ENCODE results near the gene CD82. TPM values are rescaled to one million over a fixed set of nuclear protein-coding genes. Genes with fewer than 3 reads are reported as not detected.

Gene CD82
- total RNA-seq, 1 donor from 2014 or later: 16.1 TPM

DNA sequence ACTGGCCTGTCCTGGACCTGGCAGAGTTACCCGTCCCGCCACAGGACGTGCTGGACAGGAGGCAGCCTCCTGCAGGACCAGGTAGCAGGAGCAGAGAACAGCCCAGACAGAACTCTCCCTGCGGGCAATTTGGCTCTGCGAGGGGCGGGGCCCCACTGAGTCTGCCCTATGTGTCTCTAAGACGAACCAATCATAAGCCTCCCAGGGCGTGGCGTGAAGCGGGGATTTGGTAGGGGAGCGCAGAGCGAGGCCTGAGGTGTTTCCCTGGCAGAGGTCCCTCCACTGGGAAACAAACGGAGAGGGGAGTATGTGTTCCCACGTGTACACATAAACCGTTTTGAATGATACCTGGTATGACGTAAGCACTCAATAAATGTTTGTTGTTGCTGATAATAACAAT lies 7.4 kb downstream of the CD82 start:
- no peak overlapping the region for H3K4me3 Mint-ChIP-seq (ENCODE audit: unreplicated experiment)
- H3K36me3 Mint-ChIP-seq (ENCODE audit: low read depth, unreplicated experiment): peaks cover 6% of the 10 kb centered on the region
- H3K4me1 Mint-ChIP-seq (ENCODE audit: unreplicated experiment): peaks cover 39% of the 10 kb centered on the region
- DNase-seq (ENCODE audit: low spot score): no peak
- H3K27me3 Mint-ChIP-seq (ENCODE audit: unreplicated experiment): peaks cover 6% of the 10 kb centered on the region
- TF ChIP-seq, protein P1, sequence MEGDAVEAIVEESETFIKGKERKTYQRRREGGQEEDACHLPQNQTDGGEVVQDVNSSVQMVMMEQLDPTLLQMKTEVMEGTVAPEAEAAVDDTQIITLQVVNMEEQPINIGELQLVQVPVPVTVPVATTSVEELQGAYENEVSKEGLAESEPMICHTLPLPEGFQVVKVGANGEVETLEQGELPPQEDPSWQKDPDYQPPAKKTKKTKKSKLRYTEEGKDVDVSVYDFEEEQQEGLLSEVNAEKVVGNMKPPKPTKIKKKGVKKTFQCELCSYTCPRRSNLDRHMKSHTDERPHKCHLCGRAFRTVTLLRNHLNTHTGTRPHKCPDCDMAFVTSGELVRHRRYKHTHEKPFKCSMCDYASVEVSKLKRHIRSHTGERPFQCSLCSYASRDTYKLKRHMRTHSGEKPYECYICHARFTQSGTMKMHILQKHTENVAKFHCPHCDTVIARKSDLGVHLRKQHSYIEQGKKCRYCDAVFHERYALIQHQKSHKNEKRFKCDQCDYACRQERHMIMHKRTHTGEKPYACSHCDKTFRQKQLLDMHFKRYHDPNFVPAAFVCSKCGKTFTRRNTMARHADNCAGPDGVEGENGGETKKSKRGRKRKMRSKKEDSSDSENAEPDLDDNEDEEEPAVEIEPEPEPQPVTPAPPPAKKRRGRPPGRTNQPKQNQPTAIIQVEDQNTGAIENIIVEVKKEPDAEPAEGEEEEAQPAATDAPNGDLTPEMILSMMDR (IDR thresholded peaks at IDR 0.05; ENCODE audit: unreplicated experiment): no peak
- H3K27ac Mint-ChIP-seq (ENCODE audit: unreplicated experiment): no peak overlapping the region
- no peaks in the 10 kb centered on the region for H3K9me3 Mint-ChIP-seq (ENCODE audit: unreplicated experiment)

DNA sequence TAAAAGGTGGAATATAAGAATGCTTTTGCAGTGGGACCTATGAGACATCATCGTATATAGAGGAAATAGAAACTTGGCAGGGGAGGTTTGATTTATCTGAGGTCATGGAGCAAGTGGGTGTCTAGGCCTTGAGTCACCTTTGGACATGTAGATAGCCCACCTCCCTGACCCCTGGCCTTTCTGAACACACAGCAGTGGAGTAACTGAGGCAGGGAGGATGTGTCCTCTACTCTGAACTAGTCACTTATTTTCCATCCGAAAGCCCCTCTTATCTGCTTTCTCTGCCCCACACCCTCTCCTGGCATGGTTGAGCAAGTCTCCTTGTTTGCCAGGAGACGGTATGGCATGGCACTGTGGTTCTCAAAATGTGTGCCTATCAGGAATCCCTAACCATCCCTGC lies 7.9 kb downstream of the CD82 start:
- no peak overlapping the region for H3K4me3 Mint-ChIP-seq (ENCODE audit: unreplicated experiment)
- H3K36me3 Mint-ChIP-seq (ENCODE audit: low read depth, unreplicated experiment): peaks cover 4% of the 10 kb centered on the region
- H3K27ac Mint-ChIP-seq (ENCODE audit: unreplicated experiment): no peak overlapping the region
- H3K9me3 Mint-ChIP-seq (ENCODE audit: unreplicated experiment): no peaks in the 10 kb centered on the region
- peaks cover 6% of the 10 kb centered on the region for H3K27me3 Mint-ChIP-seq (ENCODE audit: unreplicated experiment)
- peaks cover 37% of the 10 kb centered on the region for H3K4me1 Mint-ChIP-seq (ENCODE audit: unreplicated experiment)
- DNase-seq (ENCODE audit: low spot score): no peak
- TF ChIP-seq, protein P1 (IDR thresholded peaks at IDR 0.05; ENCODE audit: unreplicated experiment): no peak

DNA sequence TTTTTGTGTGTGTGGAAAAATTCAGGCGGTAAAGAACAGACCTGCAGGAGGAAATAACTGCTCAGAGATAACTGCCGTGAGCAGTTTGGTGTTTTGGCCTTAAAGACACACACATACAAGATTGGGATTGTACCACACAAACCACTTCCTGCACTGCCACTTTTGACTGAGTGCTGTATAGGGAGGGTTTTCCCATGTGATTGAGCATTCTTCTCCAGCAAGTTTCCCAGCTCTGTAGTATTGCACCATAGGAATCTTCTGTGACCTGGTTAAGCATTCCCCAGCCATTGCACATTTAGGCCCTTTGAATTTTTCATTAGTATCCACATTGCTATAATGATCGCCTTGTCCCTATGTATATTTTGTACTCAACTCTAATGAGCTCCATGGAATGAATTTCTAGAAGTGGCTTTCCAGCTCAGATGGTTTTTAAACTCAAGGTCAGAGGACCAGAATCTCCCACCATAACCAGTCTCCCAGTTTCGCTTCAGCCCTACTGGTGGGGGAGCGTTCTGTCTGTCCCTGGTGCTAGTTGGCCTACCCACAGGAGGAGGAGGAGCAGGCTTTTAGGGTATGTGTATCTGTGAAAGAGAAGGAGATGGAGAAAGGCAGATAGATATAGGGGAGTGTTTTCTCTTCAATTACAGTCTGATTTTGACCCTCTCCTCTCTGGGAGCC lies 9.3 kb downstream of the CD82 start:
- no peaks in the 10 kb centered on the region for H3K9me3 Mint-ChIP-seq (ENCODE audit: unreplicated experiment)
- no peak for DNase-seq (ENCODE audit: low spot score)
- H3K27me3 Mint-ChIP-seq (ENCODE audit: unreplicated experiment): peaks cover 6% of the 10 kb centered on the region
- no peak overlapping the region for H3K4me3 Mint-ChIP-seq (ENCODE audit: unreplicated experiment)
- peaks cover 31% of the 10 kb centered on the region for H3K4me1 Mint-ChIP-seq (ENCODE audit: unreplicated experiment)
- peaks cover 4% of the 10 kb centered on the region for H3K36me3 Mint-ChIP-seq (ENCODE audit: low read depth, unreplicated experiment)
- H3K27ac Mint-ChIP-seq (ENCODE audit: unreplicated experiment): no peak overlapping the region
- TF ChIP-seq, protein P1 (IDR thresholded peaks at IDR 0.05; ENCODE audit: unreplicated experiment): no peak

DNA sequence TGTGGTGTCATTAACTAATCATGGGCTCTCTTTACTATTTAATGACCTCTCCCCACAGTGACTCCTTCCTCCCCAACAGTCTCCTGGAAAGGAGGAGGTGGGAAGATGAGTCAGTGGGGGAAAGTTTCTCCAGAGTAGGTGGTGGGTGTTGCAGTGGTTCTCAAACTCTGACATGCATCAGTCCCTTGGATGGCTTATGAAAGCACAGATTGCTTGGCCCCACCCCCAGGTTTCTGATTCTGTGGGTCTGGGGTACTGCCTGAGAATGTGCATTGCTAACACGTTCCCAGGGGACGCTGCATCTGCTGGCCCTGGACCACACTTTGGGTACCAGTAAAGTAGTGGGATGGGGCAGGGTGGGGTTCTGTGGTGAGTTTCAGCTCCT lies 9.8 kb downstream of the CD82 start:
- no peaks in the 10 kb centered on the region for H3K9me3 Mint-ChIP-seq (ENCODE audit: unreplicated experiment)
- DNase-seq (ENCODE audit: low spot score): no peak
- peaks cover 27% of the 10 kb centered on the region for H3K4me1 Mint-ChIP-seq (ENCODE audit: unreplicated experiment)
- no peak overlapping the region for H3K27ac Mint-ChIP-seq (ENCODE audit: unreplicated experiment)
- H3K4me3 Mint-ChIP-seq (ENCODE audit: unreplicated experiment): no peak overlapping the region
- peaks cover 5% of the 10 kb centered on the region for H3K27me3 Mint-ChIP-seq (ENCODE audit: unreplicated experiment)
- TF ChIP-seq, protein P1 (IDR thresholded peaks at IDR 0.05; ENCODE audit: unreplicated experiment): no peak
- peaks cover 4% of the 10 kb centered on the region for H3K36me3 Mint-ChIP-seq (ENCODE audit: low read depth, unreplicated experiment)

DNA sequence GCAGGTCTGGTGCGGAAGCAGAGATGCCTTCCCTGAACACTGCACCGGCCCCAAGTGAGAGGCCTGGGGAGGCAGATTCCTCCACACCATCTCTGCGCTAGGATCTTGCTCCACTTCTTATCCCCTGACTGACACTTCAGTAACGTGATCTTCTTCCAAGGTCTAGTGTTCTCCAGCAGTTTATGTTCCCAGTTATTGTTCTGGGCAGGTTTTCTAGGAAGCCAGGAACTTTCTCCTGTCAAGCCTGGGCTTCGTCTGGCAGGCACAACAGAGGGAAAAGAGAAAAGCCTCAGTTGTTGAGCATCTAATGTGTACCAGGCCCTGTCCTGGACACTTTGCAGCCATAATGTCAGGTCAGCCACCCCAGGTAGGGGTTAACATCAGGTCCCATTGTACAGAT lies 10.5 kb downstream of the CD82 start:
- Mint-ChIP-seq H3K27ac (ENCODE audit: unreplicated experiment) (no peak overlapping the region), H3K36me3 (ENCODE audit: low read depth, unreplicated experiment) (peaks cover 4% of the 10 kb centered on the region), H3K27me3 (ENCODE audit: unreplicated experiment) (peaks cover 3% of the 10 kb centered on the region), H3K4me3 (ENCODE audit: unreplicated experiment) (no peak overlapping the region), H3K4me1 (ENCODE audit: unreplicated experiment) (peaks cover 21% of the 10 kb centered on the region), H3K9me3 (ENCODE audit: unreplicated experiment) (no peaks in the 10 kb centered on the region)
- no peak for DNase-seq (ENCODE audit: low spot score)
- TF ChIP-seq, protein P1 (IDR thresholded peaks at IDR 0.05; ENCODE audit: unreplicated experiment): no peak
